GM21576 (cell line): ENCODE data around the gene TM4SF20.
"Not testable (repeated sequence)": the region's sequence is repeated elsewhere in the genome, so short reads cannot be mapped to it uniquely, and the experiment has no call there.

Experiments
- ATAC-seq: cut with Tn5 transposase; IDR thresholded peaks from one replicate; pipeline ENCODE4 v1.9.1; 2021; ENCODE audit warnings: mild to moderate bottlenecking, moderate library complexity; ENCODE audit not compliant: unreplicated experiment

Gene TM4SF20

GRCh38 chr2:227368574-227368973 lies 10.5 kb downstream of the TM4SF20 start:
- no peak for ATAC-seq

- ATAC-seq = no peak
Measured at GRCh38 chr2:227367427-227367795, 11.7 kb downstream of the TM4SF20 start.

- no peak for ATAC-seq
Measured at GRCh38 chr2:227366769-227367426, 12.2 kb downstream of the TM4SF20 start.

GRCh38 chr2:227365833-227366232 lies 13.3 kb downstream of the TM4SF20 start:
- no peak for ATAC-seq

GRCh38 chr2:227364585-227365263 lies 14.4 kb downstream of the TM4SF20 start:
- ATAC-seq = not testable (repeated sequence)

- ATAC-seq = no peak
Measured at GRCh38 chr2:227363756-227364155, 15.3 kb downstream of the TM4SF20 start.

- no peak for ATAC-seq
Measured at GRCh38 chr2:227360351-227360750, 18.8 kb downstream of the TM4SF20 start.

- peak; percentile 86 for ATAC-seq
Measured at GRCh38 chr2:227351639-227352038, 27.5 kb downstream of the TM4SF20 start.

- ATAC-seq = no peak
Measured at GRCh38 chr2:227349989-227350612, 29.0 kb downstream of the TM4SF20 start.

GRCh38 chr2:227348324-227348723 lies 30.8 kb downstream of the TM4SF20 start:
- ATAC-seq = no peak

GRCh38 chr2:227347117-227347516 lies 32.0 kb downstream of the TM4SF20 start:
- ATAC-seq = no peak

GRCh38 chr2:227344231-227344630 lies 34.9 kb downstream of the TM4SF20 start:
- no peak for ATAC-seq

GRCh38 chr2:227341553-227341952 lies 37.6 kb downstream of the TM4SF20 start:
- ATAC-seq = no peak

GRCh38 chr2:227340106-227340505 lies 39.0 kb downstream of the TM4SF20 start:
- no peak for ATAC-seq

- ATAC-seq = no peak
Measured at GRCh38 chr2:227339098-227339599, 40.0 kb downstream of the TM4SF20 start.

GRCh38 chr2:227337442-227337841 lies 41.7 kb downstream of the TM4SF20 start:
- no peak for ATAC-seq

GRCh38 chr2:227335713-227336112 lies 43.4 kb downstream of the TM4SF20 start:
- ATAC-seq = no peak

GRCh38 chr2:227326783-227327182 lies 52.3 kb downstream of the TM4SF20 start:
- no peak for ATAC-seq

GRCh38 chr2:227325839-227326195 lies 53.3 kb downstream of the TM4SF20 start:
- ATAC-seq = peak; percentile 8

- ATAC-seq = peak; percentile 96
Measured at GRCh38 chr2:227324995-227325838, 53.9 kb downstream of the TM4SF20 start, which contains the start of gene MFF. MFF (plus strand) TSS chr2:227325251; CDS start chr2:227330666, 5,415 bp downstream.

- ATAC-seq = no peak
Measured at GRCh38 chr2:227324642-227324994, 54.5 kb downstream of the TM4SF20 start.
